Kidney (tissue), 14 donors: ENCODE results near the gene NEUROG3. TPM values are rescaled to one million over a fixed set of nuclear protein-coding genes. Genes with fewer than 3 reads are reported as not detected.

Experiments used
- DNase-seq, 5 donors: peaks; one replicate each; pipeline ENCODE4 v3.0.0-alpha.2; 2013 to 2020
- FAIRE-seq: peaks from 2 replicates; lab custom pipeline; 2012; peaks lifted over from hg19 to GRCh38; lab: Jason Lieb, UNC
- H3K27ac ChIP-seq, 2 donors: one replicate each; pipeline ENCODE4 v1.7.0; 2013; ENCODE audit warnings: low read depth in 2 of 2, low read length in 2 of 2, inconsistent platforms in 1 of 2
- H3K27me3 ChIP-seq: one replicate; pipeline ENCODE4 v1.7.1; 2013; ENCODE audit warnings: low read length, inconsistent platforms; ENCODE audit not compliant: control insufficient read depth, insufficient read depth
- H3K36me3 ChIP-seq, 3 donors: one replicate each; pipeline versions ENCODE4 v1.7.0 to v1.7.1; 2013; ENCODE audit warnings: low read length in 3 of 3, control low read depth in 1 of 3, inconsistent platforms in 1 of 3; ENCODE audit not compliant: insufficient read depth in 3 of 3, control insufficient read depth in 2 of 3
- H3K4me1 ChIP-seq, 3 donors: one replicate each; pipeline versions ENCODE4 v1.7.0 to v1.7.1; 2013; ENCODE audit warnings: low read length in 3 of 3, inconsistent platforms in 1 of 3, low read depth in 1 of 3; ENCODE audit not compliant: control insufficient read depth in 2 of 3, insufficient read depth in 2 of 3
- H3K4me3 ChIP-seq, 3 donors: one replicate each; pipeline versions ENCODE4 v1.7.0 to v1.8.1; 2013; ENCODE audit warnings: low read length in 3 of 3, control low read depth in 1 of 3, inconsistent platforms in 1 of 3
- H3K9ac ChIP-seq, 3 donors: one replicate each; pipeline versions ENCODE4 v1.7.0 to v1.7.1; 2013; ENCODE audit warnings: low read length in 3 of 3, control low read depth in 1 of 3, inconsistent platforms in 1 of 3
- H3K9me3 ChIP-seq, 3 donors: one replicate each; pipeline versions ENCODE4 v1.7.0 to v1.7.1; 2013; ENCODE audit warnings: low read length in 3 of 3, control low read depth in 1 of 3, inconsistent platforms in 1 of 3; ENCODE audit not compliant: control insufficient read depth in 2 of 3, insufficient read depth in 1 of 3
- CTCF ChIP-seq: IDR thresholded peaks from 3 replicates; pipeline ENCODE4 v1.5.1; 2012; ENCODE audit warnings: mild to moderate bottlenecking, moderate library complexity, borderline replicate concordance; ENCODE audit not compliant: insufficient read depth; ENCODE audit errors: extremely low read depth
- intact Hi-C: fragments of 100-400 bp; cut with DNase I; formaldehyde crosslinking; loops from one replicate; pipeline ENCODE4 v1.11.1; 2022
- polyA plus RNA-seq: library from polyadenylated mRNA; stranded (reverse); fragments of 350-450 nt; fragmentation: Illumina TruSeq; extraction: RNeasy Lipid Tissue Mini Kit (QIAGEN cat#74804); gene quantifications from one replicate; pipeline ENCODE4 v1.2.3, GENCODE V29; 2014; ENCODE audit warnings: low read depth, low replicate concordance; ENCODE audit not compliant: insufficient read depth
- total RNA-seq: library from RNA; stranded (reverse); fragmentation: NEBNext Ultra II Directional; extraction: Animal tissue kit (Norgen Biotek cat#: 25700); gene quantifications from one replicate; pipeline ENCODE4 v1.2.1, GENCODE V29; 2021
- donor health status: control.
- donor health status: control.
- donor health status: control.
- donor health status: control.
- donor health status: control.
- donor health status: DM: yes; HTN: yes; CAD: no.
- donor health status: Normal renal cell carcinoma (clear cell type).

Gene NEUROG3
- total and polyA plus RNA-seq, 2 donors from 2014 or later: not detected

GRCh38 chr10:69578508-69578991 lies 5.3 kb upstream of the NEUROG3 start:
- no peak overlapping the region for H3K4me3 ChIP-seq
- no peak overlapping the region for H3K9ac ChIP-seq
- H3K4me1 ChIP-seq: no peaks in the 10 kb centered on the region
- DNase-seq: no peak
- H3K36me3 ChIP-seq: no peaks in the 10 kb centered on the region
- intact Hi-C loops: no loop called here
- H3K9me3 ChIP-seq: no peaks in the 10 kb centered on the region
- no peak for FAIRE-seq
- peaks cover 18% of the 10 kb centered on the region for H3K27me3 ChIP-seq
- H3K27ac ChIP-seq: no peak overlapping the region
- no peak for TF ChIP-seq CTCF

- H3K9me3 ChIP-seq: no peaks in the 10 kb centered on the region
- H3K4me1 ChIP-seq: no peaks in the 10 kb centered on the region
- H3K9ac ChIP-seq: no peak overlapping the region
- DNase-seq: no peak
- no peak overlapping the region for H3K27ac ChIP-seq
- H3K36me3 ChIP-seq: no peaks in the 10 kb centered on the region
- H3K27me3 ChIP-seq: peaks cover 20% of the 10 kb centered on the region
- no peak for FAIRE-seq
- no peak for TF ChIP-seq CTCF
- no peak overlapping the region for H3K4me3 ChIP-seq
- intact Hi-C loops: no loop called here
Measured at GRCh38 chr10:69577268-69578232, 4.3 kb upstream of the NEUROG3 start.

- Histone ChIP-seq H3K27ac (no peak overlapping the region), H3K9ac (no peak overlapping the region), H3K4me3 (no peak overlapping the region), H3K9me3 (no peaks in the 10 kb centered on the region), H3K27me3 (peaks cover 27% of the 10 kb centered on the region), H3K4me1 (no peaks in the 10 kb centered on the region), H3K36me3 (no peaks in the 10 kb centered on the region)
- no peak for TF ChIP-seq CTCF
- no peak for FAIRE-seq
- no peak for DNase-seq
- intact Hi-C loops: no loop called here
Measured at GRCh38 chr10:69576334-69577011, 3.3 kb upstream of the NEUROG3 start.
